ENCODE measurements around the gene TAF4. TPM values are rescaled to one million over a fixed set of nuclear protein-coding genes. Genes with fewer than 3 reads are reported as not detected.

TAF4 gene
- total RNA-seq, 1 donor from 2014 or later: 17.6 TPM

- ATAC-seq (no peak), DNase-seq (no peak)
- H3K36me3 ChIP-seq: no peaks in the 10 kb centered on the region
- TF ChIP-seq CTCF (IDR thresholded peaks at IDR 0.05): no peak
- peaks cover 21% of the 10 kb centered on the region for H3K4me1 ChIP-seq
- intact Hi-C loops (cut with DNase I): no loop called here
- H3K9me3 ChIP-seq: no peaks in the 10 kb centered on the region
- no peak overlapping the region for H3K27ac ChIP-seq
- H3K27me3 ChIP-seq (ENCODE audit: low read depth): no peaks in the 10 kb centered on the region
- H3K4me3 ChIP-seq: no peak overlapping the region
Observed at GRCh38 chr20:62030834-62031434, 34.7 kb downstream of the TAF4 start.

- TF ChIP-seq CTCF (IDR thresholded peaks at IDR 0.05): no peak
- Histone ChIP-seq H3K4me3 (no peak overlapping the region), H3K9me3 (no peaks in the 10 kb centered on the region), H3K36me3 (no peaks in the 10 kb centered on the region), H3K4me1 (peaks cover 26% of the 10 kb centered on the region), H3K27me3 (ENCODE audit: low read depth) (no peaks in the 10 kb centered on the region), H3K27ac (no peak overlapping the region)
- intact Hi-C loops (cut with DNase I): no loop called here
- DNase-seq (no peak), ATAC-seq (no peak)
Observed at GRCh38 chr20:62030357-62030756, 35.3 kb downstream of the TAF4 start.

GRCh38 chr20:62029949-62030348 is 35.7 kb downstream of the TAF4 start:
- ATAC-seq (no peak), DNase-seq (no peak)
- Histone ChIP-seq H3K27me3 (ENCODE audit: low read depth) (no peaks in the 10 kb centered on the region), H3K9me3 (no peaks in the 10 kb centered on the region), H3K27ac (no peak overlapping the region), H3K36me3 (no peaks in the 10 kb centered on the region), H3K4me3 (no peak overlapping the region), H3K4me1 (peaks cover 30% of the 10 kb centered on the region)
- intact Hi-C loops (cut with DNase I): no loop called here
- no peak for TF ChIP-seq CTCF (IDR thresholded peaks at IDR 0.05)

DNA sequence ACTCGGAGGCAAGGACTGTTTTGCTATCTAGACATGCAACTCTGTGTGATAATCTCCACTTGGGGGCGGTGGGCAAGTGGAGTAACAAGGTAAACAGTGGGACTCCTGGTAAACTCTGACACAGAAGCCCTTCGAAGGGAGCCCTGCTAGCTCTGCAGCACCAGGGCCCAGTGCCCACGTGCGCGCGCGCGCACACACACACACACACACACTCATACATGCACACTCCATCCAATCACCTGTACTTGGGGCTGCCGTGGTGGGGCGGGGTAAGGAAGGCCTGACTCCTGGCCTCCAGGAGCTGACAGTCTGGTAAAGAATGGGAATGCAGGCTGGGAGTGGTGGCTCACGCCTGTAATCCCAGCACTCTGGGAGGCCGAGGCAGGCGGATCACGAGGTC is 36.4 kb downstream of the TAF4 start:
- Histone ChIP-seq H3K4me1 (peaks cover 30% of the 10 kb centered on the region), H3K4me3 (no peak overlapping the region), H3K9me3 (no peaks in the 10 kb centered on the region), H3K27me3 (ENCODE audit: low read depth) (no peaks in the 10 kb centered on the region), H3K36me3 (no peaks in the 10 kb centered on the region), H3K27ac (no peak overlapping the region)
- DNase-seq (no peak), ATAC-seq (no peak)
- intact Hi-C loops (cut with DNase I): no loop called here
- TF ChIP-seq CTCF (IDR thresholded peaks at IDR 0.05): no peak

- intact Hi-C loops (cut with DNase I): no loop called here
- no peak for DNase-seq
- Histone ChIP-seq H3K27ac (no peak overlapping the region), H3K4me1 (peaks cover 30% of the 10 kb centered on the region), H3K27me3 (ENCODE audit: low read depth) (no peaks in the 10 kb centered on the region), H3K9me3 (no peaks in the 10 kb centered on the region), H3K4me3 (no peak overlapping the region), H3K36me3 (no peaks in the 10 kb centered on the region)
- TF ChIP-seq CTCF (IDR thresholded peaks at IDR 0.05): no peak
- no peak for ATAC-seq
Observed at GRCh38 chr20:62028384-62028783, 37.3 kb downstream of the TAF4 start.

Data from lower lobe of right lung (tissue), 2 donors.